ENCODE data around the gene FNBP1.
A peak's percentile ranks its signal among the peaks of the same experiment; 100 is the strongest.

Gene FNBP1

GRCh38 chr9:129887334-129888292 lies 155.4 kb downstream of the FNBP1 start:
- TF ChIP-seq CTCF (IDR thresholded peaks at IDR 0.05; ENCODE audit: borderline replicate concordance, insufficient read depth, low read depth, low read length) = 0 out of 2 replicates have a peak, but pooled peaks have one; percentile 1
- peak overlapping the region; percentile 38 for H3K4me3 ChIP-seq (ENCODE audit: low read depth, low read length)

GRCh38 chr9:129886226-129887174 lies 156.5 kb downstream of the FNBP1 start:
- peak overlapping the region; percentile 43 for H3K4me3 ChIP-seq (ENCODE audit: low read depth, low read length)
- TF ChIP-seq CTCF (IDR thresholded peaks at IDR 0.05; ENCODE audit: borderline replicate concordance, insufficient read depth, low read depth, low read length) = no peak

GRCh38 chr9:129885670-129886106 lies 157.3 kb downstream of the FNBP1 start:
- H3K4me3 ChIP-seq (ENCODE audit: low read depth, low read length) = peak overlapping the region; percentile 44
- TF ChIP-seq CTCF (IDR thresholded peaks at IDR 0.05; ENCODE audit: borderline replicate concordance, insufficient read depth, low read depth, low read length) = peak; percentile 95

- TF ChIP-seq CTCF (IDR thresholded peaks at IDR 0.05; ENCODE audit: borderline replicate concordance, insufficient read depth, low read depth, low read length) = peak; percentile 54
- H3K4me3 ChIP-seq (ENCODE audit: low read depth, low read length) = peak overlapping the region; percentile 44
These were observed 157.8 kb downstream of the FNBP1 start for GRCh38 chr9:129885018-129885669.

GRCh38 chr9:129884220-129885017 lies 158.6 kb downstream of the FNBP1 start:
- no peak for TF ChIP-seq CTCF (IDR thresholded peaks at IDR 0.05; ENCODE audit: borderline replicate concordance, insufficient read depth, low read depth, low read length)
- H3K4me3 ChIP-seq (ENCODE audit: low read depth, low read length) = peak overlapping the region; percentile 44

Measured in GM12875 (cell line).